Non-pigmented ciliary epithelial cell (primary cell): ENCODE data around the gene PIP5K1A.
"Not testable (repeated sequence)": the region's sequence is repeated elsewhere in the genome, so short reads cannot be mapped to it uniquely, and the experiment has no call there.

Experiments
- DNase-seq: peaks from one replicate; pipeline ENCODE4 v3.0.0-alpha.2; 2010; ENCODE audit warnings: low read depth

The PIP5K1A gene, protein sequence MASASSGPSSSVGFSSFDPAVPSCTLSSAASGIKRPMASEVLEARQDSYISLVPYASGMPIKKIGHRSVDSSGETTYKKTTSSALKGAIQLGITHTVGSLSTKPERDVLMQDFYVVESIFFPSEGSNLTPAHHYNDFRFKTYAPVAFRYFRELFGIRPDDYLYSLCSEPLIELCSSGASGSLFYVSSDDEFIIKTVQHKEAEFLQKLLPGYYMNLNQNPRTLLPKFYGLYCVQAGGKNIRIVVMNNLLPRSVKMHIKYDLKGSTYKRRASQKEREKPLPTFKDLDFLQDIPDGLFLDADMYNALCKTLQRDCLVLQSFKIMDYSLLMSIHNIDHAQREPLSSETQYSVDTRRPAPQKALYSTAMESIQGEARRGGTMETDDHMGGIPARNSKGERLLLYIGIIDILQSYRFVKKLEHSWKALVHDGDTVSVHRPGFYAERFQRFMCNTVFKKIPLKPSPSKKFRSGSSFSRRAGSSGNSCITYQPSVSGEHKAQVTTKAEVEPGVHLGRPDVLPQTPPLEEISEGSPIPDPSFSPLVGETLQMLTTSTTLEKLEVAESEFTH

DNA sequence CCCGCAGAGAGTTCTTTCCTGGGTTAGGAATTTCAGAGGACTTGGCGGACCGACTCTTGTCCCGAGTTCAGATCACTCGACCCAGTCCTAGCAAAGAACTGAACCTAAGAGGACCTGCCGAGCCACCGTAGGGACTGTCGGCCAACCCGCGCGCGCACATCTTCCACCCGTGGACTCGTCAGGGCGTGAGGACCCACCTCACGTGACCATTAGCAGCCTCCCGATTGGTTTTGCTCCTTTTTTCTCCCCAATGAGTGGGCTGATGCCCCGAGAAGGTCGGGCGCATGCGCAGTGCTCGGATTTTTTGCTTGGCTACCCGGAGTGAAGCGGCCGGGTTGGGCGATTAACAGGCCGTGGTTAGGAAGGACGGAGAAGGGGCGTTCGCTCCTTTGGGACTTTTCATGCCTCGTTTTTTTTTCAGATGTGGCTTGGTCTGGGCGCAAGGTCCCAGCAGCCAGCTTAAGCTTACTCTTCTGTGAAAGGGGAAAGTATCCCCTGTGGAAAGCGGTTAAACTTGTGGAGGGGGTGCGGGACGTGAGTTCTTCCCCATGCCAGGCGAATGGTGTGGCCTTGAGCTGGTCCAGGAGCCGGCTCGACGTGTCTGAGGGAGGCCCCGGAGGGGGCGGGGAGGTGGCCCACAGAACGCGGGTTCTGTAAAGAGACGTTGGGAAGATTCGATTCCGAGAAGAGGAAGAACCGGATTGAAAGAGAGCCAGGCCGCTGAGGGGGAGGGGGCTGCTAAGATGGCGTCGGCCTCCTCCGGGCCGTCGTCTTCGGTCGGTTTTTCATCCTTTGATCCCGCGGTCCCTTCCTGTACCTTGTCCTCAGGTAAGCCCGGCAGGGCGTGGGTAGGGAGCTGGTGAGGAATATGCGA is at the start of gene PIP5K1A:
TSS of gene PIP5K1A (plus strand) at position 299 of the 874 bp plus-strand sequence. CDS start at position 744, 445 bp downstream.
- DNase-seq: peak; percentile 91

DNA sequence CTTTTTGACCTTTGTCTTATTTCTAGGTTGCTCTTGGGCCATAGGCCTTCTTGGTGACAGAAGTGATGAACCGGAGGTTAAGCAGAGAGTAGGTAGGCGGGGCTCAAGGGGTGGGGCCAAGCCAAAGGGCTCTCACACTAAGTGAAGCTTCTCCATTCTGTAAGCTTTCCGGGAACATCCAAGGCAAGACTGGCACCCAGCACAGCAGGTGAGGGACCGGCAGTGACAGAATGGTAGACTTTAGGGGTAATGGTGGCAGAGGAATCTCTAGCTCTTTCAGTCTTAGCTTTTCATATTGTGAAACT is 41.9 kb upstream of the PIP5K1A start, which contains the start of gene TNFAIP8L2:
TSS of gene TNFAIP8L2 (plus strand) at position 135 of the 305 bp plus-strand sequence. CDS start 2,049 bp downstream, outside the sequence.
- no peak for DNase-seq

DNA sequence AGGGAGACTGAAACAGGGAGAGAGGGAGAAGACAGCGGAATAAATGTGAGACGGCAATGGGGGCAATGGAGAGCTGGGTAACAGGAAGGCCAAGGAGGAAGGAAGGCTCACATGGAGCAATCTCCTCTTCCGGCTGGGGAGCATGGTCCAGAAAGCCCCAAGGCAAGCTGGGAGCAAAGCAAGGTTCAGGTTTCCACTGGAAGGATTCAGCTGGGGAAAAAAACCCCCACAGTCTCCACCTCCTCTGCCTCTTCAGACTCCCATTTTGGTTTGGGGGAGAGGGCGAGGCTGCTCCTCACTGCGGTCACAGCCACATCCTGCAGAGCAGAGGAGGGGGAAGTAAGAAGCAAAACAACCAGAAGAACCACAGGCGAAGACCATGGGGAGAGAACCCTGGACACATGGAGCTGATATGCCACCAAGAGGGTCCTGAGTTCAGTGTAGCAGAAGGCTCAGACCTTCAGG is 41.3 kb upstream of the PIP5K1A start:
- no peak for DNase-seq

DNA sequence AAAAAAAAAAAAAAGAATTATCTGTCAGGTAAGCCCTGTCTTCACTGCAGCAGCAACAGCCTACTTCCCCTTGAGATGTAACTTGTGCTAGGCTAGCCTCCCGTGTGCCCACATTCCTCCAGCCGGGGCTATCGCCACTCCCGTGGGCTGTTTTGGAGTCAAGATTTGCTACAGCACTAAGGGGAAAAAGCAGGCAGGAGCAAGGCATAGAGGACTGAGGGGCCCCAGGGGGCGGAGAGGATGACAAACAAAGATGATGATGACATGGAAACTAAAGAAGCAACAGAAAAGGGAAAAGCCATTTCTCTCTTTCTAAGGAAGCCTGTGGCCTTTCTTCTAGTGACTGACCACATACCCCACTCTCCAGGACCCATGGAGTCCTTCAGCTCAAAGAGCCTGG is 40.0 kb upstream of the PIP5K1A start:
- no peak for DNase-seq

DNA sequence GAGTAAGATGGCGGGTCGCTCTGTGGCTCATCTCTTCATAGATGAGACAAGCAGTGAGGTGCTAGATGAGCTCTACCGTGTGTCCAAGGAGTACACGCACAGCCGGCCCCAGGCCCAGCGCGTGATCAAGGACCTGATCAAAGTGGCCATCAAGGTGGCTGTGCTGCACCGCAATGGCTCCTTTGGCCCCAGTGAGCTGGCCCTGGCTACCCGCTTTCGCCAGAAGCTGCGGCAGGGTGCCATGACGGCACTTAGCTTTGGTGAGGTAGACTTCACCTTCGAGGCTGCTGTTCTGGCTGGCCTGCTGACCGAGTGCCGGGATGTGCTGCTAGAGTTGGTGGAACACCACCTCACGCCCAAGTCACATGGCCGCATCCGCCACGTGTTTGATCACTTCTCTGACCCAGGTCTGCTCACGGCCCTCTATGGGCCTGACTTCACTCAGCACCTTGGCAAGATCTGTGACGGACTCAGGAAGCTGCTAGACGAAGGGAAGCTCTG is 39.6 kb upstream of the PIP5K1A start:
- DNase-seq: no peak

DNA sequence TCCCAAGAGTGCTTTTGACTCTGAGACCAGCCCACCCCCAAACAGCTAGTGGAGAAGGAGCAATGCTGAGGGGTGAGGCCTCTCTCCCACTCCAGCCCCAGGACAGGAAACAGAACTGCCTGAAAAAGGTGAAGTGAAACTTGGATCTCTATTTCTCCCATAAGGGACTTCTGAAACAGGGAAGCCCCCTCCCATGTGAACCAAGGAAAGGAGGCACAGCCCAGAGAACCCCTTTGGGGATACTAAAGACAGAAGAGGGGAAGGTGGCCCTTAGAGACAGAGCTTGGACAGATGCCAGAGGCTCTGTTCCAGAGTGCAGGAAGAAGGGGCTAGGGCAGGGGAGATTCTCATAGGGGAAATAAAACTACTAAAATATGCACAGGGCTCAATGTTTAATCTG is 39.0 kb upstream of the PIP5K1A start:
- DNase-seq: no peak

DNA sequence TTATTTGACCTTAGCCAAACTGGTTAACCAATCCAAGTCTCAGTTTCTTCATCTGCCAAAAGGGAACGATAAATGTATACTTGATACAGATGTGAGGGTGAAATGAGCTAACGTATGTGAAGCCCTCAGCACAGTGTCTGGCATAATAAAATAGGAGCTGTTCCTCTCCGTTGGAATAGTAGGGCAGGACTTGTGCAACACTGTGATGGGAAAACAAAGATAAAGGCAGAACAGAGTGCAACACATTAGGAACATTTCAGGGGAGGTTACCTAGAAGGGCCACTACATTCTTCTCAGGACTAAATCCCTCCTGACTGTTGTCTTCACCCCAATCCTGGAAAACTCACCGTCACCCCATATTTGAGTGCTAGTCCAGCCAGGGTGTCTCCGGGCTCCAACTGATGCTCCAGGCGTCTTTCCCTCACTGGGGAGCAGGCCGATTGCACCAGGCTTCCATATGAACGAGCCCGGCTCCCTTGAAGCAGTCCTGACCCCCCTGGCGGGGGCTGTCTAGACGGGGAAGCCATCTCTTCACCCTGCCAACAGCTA is 33.5 kb upstream of the PIP5K1A start:
- DNase-seq: no peak

DNA sequence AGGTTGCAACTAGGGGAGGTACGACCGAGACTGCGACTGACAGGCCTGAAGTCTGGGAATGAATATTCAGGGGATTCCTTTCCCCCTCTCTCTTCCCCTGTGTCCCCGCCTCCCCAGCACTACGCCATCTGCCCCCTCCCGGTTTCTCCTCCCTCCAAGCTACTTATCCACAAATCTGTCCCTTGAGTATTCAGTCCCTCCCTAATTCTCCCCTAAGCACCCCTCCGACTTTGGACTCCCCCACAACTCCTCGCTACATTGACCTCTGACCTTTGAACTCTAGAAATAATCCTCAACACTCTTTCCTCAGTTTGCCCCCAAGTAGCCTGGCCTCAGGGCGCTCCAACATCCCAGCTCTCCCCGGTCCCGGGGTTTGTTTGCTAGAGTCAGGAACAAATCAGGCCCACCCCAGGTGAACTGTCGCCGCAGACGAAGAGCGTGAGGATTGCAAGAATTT is 33.0 kb upstream of the PIP5K1A start:
- DNase-seq: no peak

DNA sequence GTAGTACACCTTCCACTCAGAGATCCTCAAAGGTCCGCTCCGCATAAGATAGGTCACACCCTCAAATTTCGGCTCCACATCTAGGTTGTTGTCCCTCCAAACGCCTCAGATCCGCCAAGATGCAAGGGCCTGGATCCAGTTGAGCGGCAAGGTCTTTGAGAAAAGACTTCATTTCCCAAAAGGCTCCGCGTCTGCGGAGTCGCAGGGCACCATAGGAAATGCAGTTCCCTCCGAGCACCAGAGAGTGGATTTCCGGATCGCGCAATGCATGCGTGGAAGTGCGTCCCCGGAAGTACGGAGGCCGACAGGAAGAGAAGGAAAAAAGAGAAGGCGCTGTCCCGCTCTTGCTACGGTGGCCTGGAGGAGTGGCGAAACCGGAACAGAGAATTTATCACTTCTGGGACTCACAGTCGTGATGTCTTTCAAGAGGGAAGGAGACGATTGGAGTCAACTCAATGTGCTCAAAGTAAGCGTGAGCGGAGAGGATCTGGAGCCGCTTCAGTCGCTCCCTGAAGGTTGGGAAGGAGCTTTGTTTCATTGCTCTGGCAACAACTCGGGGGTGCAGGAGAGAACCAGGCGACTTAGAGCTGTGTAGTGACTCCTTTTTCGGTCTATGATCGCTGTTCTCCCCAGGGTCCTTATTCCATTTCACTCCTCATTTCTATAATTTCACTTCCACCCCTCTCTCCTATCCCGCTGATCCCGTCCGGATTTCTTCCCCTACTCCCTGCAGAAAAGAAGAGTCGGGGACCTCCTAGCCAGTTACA is 32.4 kb upstream of the PIP5K1A start, which contains the start of the genes LYSMD1 and SCNM1:
TSS of gene LYSMD1 (minus strand) at position 165 of the 767 bp plus-strand sequence. CDS start 644 bp downstream, outside the sequence.
TSS of gene SCNM1 (plus strand) at position 407 of the 767 bp plus-strand sequence. CDS start at position 416, 9 bp downstream.
- peak; percentile 95 for DNase-seq

DNA sequence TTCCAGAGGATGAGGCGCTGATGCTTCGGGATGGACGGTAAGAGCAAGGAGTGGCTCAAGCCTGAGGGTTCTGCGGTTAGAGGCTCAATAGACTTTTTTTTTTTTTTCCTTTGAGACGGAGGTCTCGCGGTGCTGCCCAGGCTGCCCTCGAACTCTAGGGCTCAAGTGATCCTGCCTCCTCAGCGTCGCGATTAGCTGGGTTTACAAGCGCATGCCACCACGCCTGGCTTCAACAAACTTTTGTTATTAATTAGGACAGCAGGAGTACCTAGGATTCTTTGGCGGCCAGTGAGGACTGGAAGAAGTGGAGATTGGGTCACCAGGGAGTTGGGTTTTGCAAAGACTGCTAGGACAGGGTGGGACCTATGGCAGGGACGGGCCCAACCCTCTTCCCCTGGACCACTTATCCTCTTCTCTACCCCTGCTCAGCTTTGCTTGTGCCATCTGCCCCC is 31.8 kb upstream of the PIP5K1A start:
- DNase-seq: peak; percentile 51

DNA sequence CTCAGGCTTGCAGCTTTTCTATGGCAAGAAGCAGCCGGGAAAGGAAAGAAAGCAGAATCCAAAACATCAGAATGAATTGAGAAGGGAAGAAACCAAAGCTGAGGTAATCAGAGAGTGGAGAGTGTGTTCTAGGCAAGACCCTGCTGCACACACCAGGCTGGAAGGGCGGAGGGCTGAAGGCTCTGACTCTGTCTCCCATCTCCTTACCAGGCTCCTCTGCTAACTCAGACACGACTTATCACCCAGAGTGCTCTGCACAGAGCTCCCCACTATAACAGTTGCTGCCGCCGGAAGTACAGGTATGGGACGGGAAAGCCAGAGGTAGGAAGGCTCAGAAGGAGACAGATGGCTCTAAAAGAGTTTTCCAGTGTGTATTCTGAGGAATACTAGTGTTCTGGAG is 31.2 kb upstream of the PIP5K1A start:
- no peak for DNase-seq

DNA sequence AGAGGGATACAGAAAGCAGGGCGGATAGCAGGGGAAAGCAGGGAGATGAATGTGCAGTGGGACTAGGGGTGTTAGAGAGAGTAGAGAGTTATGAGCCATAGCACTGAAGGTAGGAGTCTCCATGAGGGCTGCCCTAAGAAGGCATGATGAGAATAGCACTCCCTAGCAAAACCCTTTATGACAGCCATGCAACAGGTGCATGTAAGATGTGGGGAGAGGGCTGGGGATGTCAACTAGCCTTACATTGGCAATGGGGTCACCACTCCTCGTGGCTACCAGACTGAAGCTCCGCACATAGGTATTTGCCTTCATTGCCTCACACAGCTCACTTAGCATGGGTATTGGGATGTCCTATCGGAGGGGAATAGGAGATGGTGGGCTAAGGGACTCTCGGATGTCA is 27.2 kb upstream of the PIP5K1A start:
- no peak for DNase-seq

DNA sequence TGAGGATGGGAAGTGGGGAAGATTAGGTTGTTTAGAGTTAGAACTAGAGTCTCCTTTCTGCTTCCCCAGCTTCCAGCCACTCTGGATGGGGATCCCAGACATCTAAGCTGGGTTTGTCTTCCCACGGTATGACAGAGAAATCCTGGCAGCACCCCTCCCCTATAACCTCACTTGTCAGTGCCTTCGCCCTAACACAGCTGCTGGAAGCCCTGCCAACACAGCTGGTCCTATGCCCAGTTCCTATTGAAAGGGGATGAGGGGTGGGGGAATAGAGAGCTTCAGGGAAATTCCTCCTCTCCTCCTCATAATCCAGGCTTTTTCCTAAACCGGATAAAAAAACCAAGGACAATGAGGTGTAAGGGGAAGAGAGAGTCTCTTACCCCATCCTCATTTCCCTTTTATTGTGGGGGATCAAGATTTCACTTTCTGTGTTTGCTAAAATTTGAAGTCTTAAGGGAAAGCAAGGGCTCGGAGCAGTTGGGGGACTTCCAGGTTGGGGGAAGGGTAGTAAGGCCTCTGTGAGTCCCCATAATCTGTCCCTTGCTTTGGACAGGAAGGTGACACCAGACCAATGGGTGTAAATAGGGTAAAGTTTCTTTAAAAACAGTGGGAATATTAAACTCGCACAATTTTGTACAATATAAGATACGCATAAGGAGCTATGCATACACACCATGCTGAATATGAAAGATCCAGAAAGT is 23.2 kb upstream of the PIP5K1A start:
- DNase-seq: no peak

DNA sequence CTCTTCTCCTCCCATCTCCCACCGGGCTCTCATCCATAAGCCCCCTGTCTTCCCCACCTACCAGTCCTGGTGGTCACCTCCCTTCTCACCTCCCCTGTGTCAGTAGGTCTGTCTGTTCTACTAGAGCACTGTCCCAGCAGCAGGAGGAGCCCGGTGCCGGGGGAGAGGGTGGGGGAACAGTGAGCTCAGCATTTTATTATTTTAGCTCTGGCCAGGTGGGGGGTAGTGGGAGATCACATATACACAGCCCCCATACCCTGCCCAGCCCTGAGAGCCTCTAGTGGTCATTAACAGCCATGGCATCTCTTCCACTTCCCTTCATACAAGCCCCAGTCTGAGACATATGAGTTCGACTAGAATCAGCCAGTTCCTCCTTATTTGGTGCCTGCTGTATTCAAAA is 22.5 kb upstream of the PIP5K1A start, which contains the start of gene TMOD4:
TSS of gene TMOD4 (minus strand) at position 119 of the 400 bp plus-strand sequence. CDS start 1,106 bp downstream, outside the sequence.
- no peak for DNase-seq

DNA sequence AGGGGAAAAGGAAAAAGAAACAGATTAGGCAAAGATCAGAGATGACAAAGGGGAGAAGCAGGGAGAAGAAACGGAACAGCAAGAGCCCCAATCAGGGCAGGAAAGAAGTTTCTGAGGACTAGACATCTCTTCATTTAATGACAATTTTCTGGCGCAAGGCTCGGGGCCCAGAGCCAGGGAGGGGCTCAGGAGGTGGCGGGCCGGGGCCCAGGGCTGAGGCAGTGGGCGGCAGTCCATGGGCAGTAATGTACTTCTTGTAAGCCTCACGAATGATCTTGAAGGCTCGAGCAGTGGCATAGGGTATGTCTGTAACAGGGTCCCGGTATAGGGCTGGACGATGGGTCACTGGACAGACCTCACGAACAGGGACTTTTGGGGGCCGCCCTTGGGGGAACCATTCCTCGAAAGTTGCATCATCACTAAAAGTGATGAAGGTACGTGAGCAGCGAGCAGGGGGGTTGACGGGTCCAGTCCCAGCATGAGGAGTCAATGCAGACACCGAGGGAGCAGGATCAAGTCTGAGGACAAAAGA is 21.8 kb upstream of the PIP5K1A start:
- no peak for DNase-seq

DNA sequence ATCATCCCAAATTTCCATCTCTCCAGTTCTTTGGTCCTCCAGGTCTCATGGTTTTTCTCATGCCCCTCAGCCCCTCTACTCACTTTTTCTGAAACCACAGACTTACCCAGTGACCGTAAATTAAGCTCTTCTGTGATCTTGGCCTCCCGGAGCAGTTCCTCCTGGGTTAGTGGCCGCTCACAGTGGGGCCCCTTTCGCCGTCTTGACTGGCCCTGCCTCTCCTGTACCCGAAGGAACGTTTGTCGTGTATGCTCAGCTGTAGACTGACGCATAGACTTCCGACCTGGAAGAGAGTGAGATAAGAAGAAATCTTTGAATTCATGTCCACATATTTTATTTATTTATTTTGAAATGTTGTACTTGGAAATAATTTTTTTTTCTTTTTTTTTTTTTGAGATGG is 14.1 kb upstream of the PIP5K1A start:
- no peak for DNase-seq

DNA sequence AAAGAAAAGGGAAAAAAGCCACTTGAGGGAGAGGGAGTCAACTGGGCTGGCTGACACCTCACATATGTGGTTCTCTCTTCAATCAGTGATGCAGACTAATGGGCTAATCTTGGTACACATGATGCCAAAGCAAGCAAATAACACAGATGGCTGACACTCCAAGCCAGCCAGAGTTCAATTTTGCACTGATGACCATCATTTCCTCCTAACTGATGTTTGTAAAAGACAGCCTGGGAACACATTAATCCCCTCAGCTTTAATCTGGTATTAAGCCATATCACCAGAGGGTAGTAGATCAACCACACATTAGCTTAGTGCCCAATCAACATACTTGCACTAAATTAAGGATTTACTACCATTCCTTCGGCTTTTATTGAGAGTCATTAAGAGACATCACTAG is 11.1 kb upstream of the PIP5K1A start:
- DNase-seq: no peak

DNA sequence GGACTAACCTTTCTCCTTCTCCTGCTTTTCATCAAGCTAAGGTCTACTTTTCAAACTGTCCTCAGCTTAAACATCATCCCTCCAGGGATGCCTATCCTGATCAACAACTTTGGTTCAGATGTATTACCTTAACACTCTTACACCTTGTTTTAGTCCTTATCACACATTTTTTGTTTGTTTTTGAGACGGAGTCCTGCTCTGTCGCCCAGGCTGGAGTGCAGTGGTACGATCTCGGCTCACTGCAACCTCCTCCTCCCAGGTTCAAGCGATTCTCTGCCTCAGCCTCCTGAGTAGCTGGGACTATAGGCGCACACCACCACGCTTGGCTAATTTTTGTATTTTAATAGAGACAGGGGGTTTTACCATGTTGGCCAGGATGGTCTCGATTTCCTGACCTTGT is 9.7 kb upstream of the PIP5K1A start:
- not testable (repeated sequence) for DNase-seq

DNA sequence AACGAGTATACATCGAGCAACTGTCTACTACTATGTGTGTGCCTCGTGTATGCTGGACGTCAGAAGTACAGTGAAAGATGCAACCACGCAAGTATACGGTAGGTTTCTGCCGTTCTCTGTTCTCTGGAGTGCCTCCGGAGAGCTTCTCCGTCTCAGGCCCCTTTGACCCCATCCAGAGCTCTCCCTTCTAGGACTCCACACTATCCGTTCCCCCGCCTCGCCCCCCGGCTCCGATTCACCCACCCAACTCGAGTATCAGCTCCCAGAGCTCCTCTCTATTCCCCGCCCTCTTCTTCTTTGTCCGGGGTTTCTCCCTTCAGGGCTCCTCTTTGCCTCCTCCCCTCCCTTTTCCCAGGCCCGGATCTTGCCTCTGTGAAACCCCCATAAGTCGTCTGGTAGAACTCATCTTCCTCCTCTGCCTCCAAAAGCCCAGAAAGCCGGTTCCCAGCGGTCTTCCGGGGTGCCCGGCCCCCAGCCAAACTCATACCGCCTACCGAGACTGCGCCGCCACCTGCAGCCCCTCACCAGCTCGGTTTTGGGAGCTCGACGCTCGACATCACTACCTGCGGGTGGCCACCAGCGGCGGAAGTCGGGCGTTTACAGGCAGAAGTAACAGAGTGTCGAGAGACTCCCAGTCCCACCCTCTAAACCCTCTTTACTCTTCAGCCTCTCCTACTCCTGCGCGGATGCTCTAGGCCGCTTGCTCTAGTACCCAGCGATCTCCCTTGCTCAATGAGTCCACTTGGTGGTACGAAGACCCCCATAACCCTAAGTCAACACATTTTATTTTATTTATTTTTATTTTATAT is 8.5 kb upstream of the PIP5K1A start, which contains the start of gene VPS72:
TSS of gene VPS72 (minus strand) at position 561 of the 809 bp plus-strand sequence. CDS start at position 485, 76 bp downstream.
- no peak for DNase-seq
